GM10847 (cell line): ENCODE data around the gene GALNTL6.

Experiments used
- POLR2A ChIP-seq: IDR thresholded peaks from 2 replicates; pipeline ENCODE4 v1.6.1; 2011; ENCODE audit not compliant: insufficient read length; ENCODE audit errors: extremely low read depth

Gene GALNTL6

DNA sequence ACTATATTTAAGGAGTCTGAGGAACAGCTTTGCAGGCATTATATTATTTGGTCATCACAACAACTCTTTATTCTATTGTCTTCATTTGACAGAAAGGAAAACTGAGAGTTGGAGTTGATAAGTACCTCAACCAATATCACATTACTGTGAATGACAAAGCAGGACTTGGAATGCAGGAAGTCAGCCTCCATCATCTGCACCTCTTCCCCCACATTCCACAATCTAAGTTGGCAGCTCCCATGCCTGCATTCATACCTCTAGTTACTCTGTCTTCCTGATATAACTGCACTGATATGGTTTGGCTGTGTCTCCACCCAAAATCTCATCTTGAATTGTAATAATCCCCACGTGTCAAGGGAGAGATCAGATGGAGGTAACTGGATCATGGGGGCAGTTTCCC, 356.7 kb downstream of the GALNTL6 start:
- no peak for TF ChIP-seq POLR2A

- TF ChIP-seq POLR2A: no peak
These were observed 360.0 kb downstream of the GALNTL6 start for GRCh38 chr4:172173206-172173605.

DNA sequence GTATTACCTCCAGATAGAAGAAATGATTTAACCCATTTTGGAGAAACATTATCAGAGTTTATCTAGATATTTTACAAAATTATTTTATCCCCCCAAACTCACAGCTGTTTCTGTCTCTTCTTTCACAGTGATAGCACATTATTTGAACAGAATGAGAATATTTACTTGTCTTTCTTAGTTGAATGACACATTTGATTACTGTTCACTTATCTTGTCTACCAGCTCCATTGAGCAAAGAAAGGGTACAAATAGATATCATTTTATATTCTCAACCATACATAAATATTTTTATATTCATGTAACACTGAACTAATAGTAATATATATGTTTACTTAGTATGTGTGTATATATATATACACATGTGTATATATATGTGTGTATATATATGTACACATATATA, 364.2 kb downstream of the GALNTL6 start:
- TF ChIP-seq POLR2A: no peak

DNA sequence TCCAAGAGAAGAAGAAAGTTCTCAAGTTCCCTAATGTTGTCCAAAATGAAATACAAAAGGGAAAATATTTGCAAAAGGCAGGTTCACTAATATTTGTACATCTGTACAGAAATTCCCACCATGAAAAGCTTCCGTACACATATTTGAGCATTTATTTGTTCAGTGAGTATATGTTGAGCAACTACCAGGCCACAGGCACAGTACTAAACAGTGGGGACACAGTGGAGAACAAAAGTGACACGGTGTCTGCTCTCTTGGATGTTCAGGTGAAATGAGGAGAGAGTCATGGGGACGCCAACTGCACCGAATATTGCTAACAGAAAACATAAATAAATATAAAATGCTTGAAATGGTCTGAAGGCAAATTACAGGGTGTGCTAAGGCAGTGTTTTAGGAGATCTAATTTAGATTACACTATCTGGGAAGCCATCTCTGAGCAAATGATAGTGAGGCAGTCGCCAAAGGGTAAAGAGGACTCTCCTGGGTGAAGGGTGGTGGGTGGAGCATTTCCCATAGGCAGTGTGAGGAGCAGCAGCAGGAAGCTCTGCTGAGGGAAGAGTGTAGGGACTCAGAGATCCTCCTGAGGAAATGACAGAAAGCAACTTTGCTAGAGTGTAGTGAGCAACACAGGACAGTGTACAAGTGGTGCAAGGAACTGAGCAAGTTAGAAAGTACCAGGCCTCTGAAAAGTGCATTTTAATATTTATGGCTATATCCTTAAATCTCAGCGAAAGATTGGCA, 375.2 kb downstream of the GALNTL6 start:
- no peak for TF ChIP-seq POLR2A

DNA sequence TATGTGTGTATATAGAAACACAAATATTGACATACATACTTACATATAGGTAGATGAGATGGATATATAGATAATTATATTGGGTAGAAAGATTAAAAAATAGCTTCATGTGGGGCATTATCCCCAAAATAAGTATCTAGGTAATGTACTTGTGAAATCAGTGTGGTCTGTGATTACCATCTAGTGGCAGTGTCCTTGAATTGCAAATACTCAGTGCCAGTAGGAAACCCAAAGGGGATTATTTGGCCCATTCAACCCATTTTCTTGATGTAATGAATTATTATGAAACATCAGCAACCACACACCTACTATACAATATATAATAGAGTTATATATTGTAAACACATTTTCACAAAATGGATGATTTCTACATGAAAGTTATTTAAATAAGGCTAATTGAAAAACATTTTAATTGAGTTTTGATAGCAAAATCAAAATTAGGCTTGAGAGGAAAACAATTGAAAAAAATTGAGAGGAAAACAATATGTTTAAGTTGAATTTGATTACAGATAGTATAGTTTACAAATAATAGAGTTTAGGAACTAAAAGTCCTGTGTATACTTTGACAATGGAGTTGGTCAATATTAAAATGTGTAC, 389.4 kb downstream of the GALNTL6 start:
- no peak for TF ChIP-seq POLR2A

DNA sequence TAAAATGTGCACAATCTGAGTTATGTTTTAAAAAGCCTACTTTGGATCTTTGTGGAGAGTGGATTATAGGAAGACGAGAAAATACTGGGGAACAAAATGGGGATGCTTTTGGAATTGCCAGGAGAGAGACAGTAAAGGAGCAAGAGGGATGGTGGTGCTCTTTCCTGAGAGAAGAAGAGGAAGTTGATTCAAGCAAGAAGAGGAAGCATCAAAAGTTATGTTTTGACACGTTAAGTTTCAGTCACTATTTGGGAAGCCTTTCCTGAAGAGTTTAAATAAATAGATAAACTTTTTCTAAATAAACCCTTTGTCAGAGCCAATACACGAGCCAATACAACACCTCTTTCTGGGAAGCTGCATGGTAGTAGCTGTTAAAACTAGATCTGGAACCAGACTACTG, 394.1 kb downstream of the GALNTL6 start:
- no peak for TF ChIP-seq POLR2A

DNA sequence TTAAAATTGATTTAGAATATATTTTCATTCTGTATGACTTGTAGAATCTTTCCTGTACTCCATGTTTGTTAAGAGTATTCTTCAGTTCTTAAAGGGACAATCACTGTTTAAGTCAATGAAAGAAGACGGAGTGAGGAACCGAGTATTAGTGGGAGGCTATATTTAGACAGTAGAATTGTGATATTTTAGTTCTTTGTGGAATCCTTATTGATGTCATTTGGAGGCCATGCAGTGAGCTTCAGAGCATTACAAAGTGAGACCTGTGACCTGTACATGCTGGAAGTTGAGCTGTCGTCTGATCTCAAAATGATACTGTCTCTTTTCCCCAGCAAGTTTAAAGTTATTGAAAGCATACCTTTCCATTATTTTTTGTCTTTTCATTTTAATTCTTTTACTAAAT, 394.7 kb downstream of the GALNTL6 start:
- no peak for TF ChIP-seq POLR2A

GRCh38 chr4:172220679-172221078, 407.5 kb downstream of the GALNTL6 start:
- TF ChIP-seq POLR2A: no peak

- no peak for TF ChIP-seq POLR2A
These were observed 412.3 kb downstream of the GALNTL6 start for GRCh38 chr4:172225457-172225856.

GRCh38 chr4:172232966-172233365, 419.8 kb downstream of the GALNTL6 start:
- no peak for TF ChIP-seq POLR2A

DNA sequence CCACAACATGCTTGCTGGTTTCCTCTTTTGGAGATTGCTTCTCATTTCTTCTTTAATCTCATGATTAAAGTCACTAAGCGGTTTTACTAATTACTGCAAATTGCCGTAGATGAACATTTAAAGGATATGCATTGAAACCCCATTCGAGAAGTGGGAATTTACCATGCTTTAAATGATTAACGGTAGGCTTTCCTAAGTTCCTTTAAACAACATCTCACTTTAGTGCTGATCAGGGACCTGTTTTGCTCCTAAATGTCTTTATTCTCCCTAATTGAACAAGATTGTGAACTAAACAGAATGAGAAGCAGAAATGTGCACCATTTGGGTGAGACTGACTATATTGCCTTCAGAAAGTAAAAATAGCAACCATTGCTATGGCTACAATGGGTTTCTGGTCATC, 430.3 kb downstream of the GALNTL6 start:
- no peak for TF ChIP-seq POLR2A

- no peak for TF ChIP-seq POLR2A
These were observed 432.3 kb downstream of the GALNTL6 start for GRCh38 chr4:172245516-172245915.

GRCh38 chr4:172253409-172253808, 440.2 kb downstream of the GALNTL6 start:
- no peak for TF ChIP-seq POLR2A

DNA sequence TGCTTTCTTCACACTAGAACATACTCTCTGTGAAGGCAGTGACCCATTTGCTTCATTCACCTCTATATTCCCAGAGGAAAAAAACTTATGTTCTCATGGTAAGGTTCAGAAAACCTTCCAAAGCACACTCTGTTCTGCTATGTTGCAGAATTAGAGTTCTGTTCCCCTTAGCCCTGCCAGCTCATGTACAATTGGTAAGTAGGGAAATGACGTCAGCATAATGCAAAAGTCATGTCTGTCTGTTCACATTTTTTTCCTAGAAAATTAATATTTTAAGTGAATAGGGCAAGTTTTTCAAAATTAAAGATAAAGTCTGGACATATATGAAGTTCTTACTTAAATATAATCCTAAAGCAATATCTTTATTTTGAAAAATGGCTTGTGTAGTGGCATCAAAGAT, 443.6 kb downstream of the GALNTL6 start:
- TF ChIP-seq POLR2A: no peak

- no peak for TF ChIP-seq POLR2A
These were observed 457.2 kb downstream of the GALNTL6 start for GRCh38 chr4:172270397-172270796.

DNA sequence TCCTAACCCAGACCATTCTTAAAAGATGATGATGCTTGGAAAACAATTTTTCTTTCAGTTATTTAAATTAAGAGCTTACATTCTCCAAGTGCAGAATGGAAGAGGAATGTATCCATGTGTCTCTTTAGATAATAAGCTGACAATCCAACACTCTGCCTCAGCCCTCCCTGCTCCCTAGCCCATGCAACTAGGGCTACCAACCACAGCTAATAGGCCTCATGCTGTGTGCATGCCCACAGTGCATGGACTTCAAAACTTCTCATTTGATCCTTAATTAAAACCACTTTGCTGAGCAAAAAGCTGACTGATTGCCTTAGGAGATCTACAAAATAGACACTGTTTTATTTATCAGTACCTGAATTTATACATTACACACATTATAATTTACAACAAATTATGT, 473.9 kb downstream of the GALNTL6 start:
- TF ChIP-seq POLR2A: no peak

DNA sequence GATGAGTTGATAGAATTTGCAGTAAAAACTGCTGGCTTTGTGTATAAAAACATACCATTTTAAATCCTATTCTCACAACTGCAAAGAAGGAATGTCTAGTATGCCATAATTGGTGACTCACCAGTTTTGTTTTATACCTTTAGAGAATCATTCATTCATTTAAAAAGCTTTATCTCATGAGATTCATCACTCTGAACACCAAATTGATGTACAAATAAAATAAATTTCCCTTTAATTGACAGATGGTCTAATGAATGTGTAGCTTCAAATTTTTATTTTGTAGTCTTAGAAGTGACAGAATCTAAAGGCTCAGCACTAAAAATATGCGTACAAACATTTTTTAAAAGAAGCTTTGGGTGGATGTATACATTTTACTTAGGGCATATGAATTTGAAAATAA, 492.5 kb downstream of the GALNTL6 start:
- TF ChIP-seq POLR2A: no peak
